Astrocyte (in vitro differentiated cells and primary cell): ENCODE results near the gene EYA2. TPM values are rescaled to one million over a fixed set of nuclear protein-coding genes. Genes with fewer than 3 reads are reported as not detected.

Experiments
- DNase-seq: peaks from one replicate; pipeline ENCODE4 v3.0.0-alpha.2; 2010; ENCODE audit warnings: low read depth
- FAIRE-seq: peaks from 2 replicates; lab custom pipeline; 2011; peaks lifted over from hg19 to GRCh38; lab: Jason Lieb, UNC
- H2AFZ ChIP-seq: 2 replicates; pipeline ENCODE4 v1.6.0; 2012; ENCODE audit warnings: low read depth, low read length, inconsistent platforms
- H3K27ac ChIP-seq: 2 replicates; pipeline ENCODE4 v1.5.1; 2011; ENCODE audit warnings: low read depth, low read length, inconsistent platforms
- H3K27me3 ChIP-seq: 2 replicates; pipeline ENCODE4 v1.6.0; 2011; ENCODE audit warnings: low read length, inconsistent platforms; ENCODE audit not compliant: insufficient read depth
- H3K36me3 ChIP-seq: 2 replicates; pipeline ENCODE4 v1.5.1; 2011; ENCODE audit warnings: low read length, inconsistent platforms; ENCODE audit not compliant: insufficient read depth
- H3K4me1 ChIP-seq: 2 replicates; pipeline ENCODE4 v1.5.1; 2011; ENCODE audit warnings: low read length, inconsistent platforms; ENCODE audit not compliant: insufficient read depth
- H3K4me2 ChIP-seq: 2 replicates; pipeline ENCODE4 v1.6.0; 2012; ENCODE audit warnings: low read length, inconsistent platforms
- H3K4me3 ChIP-seq: 2 replicates; pipeline ENCODE4 v1.5.1; 2011; ENCODE audit warnings: low read depth, mild to moderate bottlenecking, low read length, inconsistent platforms; ENCODE audit not compliant: insufficient read depth
- H3K79me2 ChIP-seq: 2 replicates; pipeline ENCODE4 v1.6.0; 2012; ENCODE audit warnings: mild to moderate bottlenecking, low read length, inconsistent platforms; ENCODE audit not compliant: insufficient read depth
- H3K9ac ChIP-seq: 2 replicates; pipeline ENCODE4 v1.6.0; 2012; ENCODE audit warnings: mild to moderate bottlenecking, low read length, inconsistent platforms
- H3K9me3 ChIP-seq: 2 replicates; pipeline ENCODE4 v1.5.1; 2012; ENCODE audit warnings: low read depth, mild to moderate bottlenecking, low read length, inconsistent platforms; ENCODE audit not compliant: insufficient read depth
- H4K20me1 ChIP-seq: 2 replicates; pipeline ENCODE4 v1.6.0; 2012; ENCODE audit warnings: low read length, inconsistent platforms; ENCODE audit not compliant: insufficient read depth
- H3K27ac Mint-ChIP-seq: one replicate; pipeline ENCODE4 v1.8.0; 2021; ENCODE audit warnings: mild to moderate bottlenecking, mixed read lengths; ENCODE audit not compliant: unreplicated experiment
- H3K27me3 Mint-ChIP-seq: one replicate; pipeline ENCODE4 v1.8.0; 2021; ENCODE audit warnings: low read depth, mixed read lengths; ENCODE audit not compliant: unreplicated experiment
- H3K36me3 Mint-ChIP-seq: one replicate; pipeline ENCODE4 v1.8.0; 2021; ENCODE audit warnings: low read depth, mixed read lengths; ENCODE audit not compliant: unreplicated experiment
- H3K4me1 Mint-ChIP-seq: one replicate; pipeline ENCODE4 v1.8.0; 2021; ENCODE audit warnings: low read depth, mixed read lengths; ENCODE audit not compliant: unreplicated experiment
- H3K4me3 Mint-ChIP-seq: one replicate; pipeline ENCODE4 v1.8.0; 2021; ENCODE audit warnings: mild to moderate bottlenecking, moderate library complexity, mixed read lengths; ENCODE audit not compliant: unreplicated experiment
- H3K9me3 Mint-ChIP-seq: one replicate; pipeline ENCODE4 v1.8.0; 2021; ENCODE audit warnings: mild to moderate bottlenecking, mixed read lengths; ENCODE audit not compliant: unreplicated experiment
- CTCF ChIP-seq: IDR thresholded peaks from 2 replicates; pipeline ENCODE4 v1.5.1; 2011; ENCODE audit warnings: low read depth, mild to moderate bottlenecking, inconsistent platforms, low read length, moderate library complexity; ENCODE audit not compliant: insufficient read depth
- EZH2 ChIP-seq: IDR thresholded peaks from 2 replicates; pipeline ENCODE4 v1.6.1; 2012; ENCODE audit warnings: mild to moderate bottlenecking, low read length, inconsistent platforms; ENCODE audit not compliant: insufficient read depth
- total RNA-seq: library from RNA; stranded (reverse); gene quantifications from 2 replicates; pipeline ENCODE4 v1.2.1, GENCODE V29; 2021

Gene EYA2
- total RNA-seq, 1 donor from 2014 or later, result 1.5 TPM

- Histone ChIP-seq H3K4me1 (peaks cover 10% of the 10 kb centered on the region), H2AFZ (no peak overlapping the region), H3K4me3 (no peak overlapping the region), H3K27me3 (no peaks in the 10 kb centered on the region), H3K27ac (no peak overlapping the region), H3K4me2 (no peak overlapping the region), H3K9me3 (no peaks in the 10 kb centered on the region), H3K36me3 (peaks cover 8% of the 10 kb centered on the region), H3K9ac (no peak overlapping the region), H3K79me2 (no peaks in the 10 kb centered on the region), H4K20me1 (no peaks in the 10 kb centered on the region)
- no peak for TF ChIP-seq EZH2
- no peak for TF ChIP-seq CTCF
- H3K27ac Mint-ChIP-seq, result no peak overlapping the region
- peaks cover 24% of the 10 kb centered on the region for H3K36me3 Mint-ChIP-seq
- no peak overlapping the region for H3K4me3 Mint-ChIP-seq
- FAIRE-seq (no peak), DNase-seq (no peak)
- peaks cover 10% of the 10 kb centered on the region for H3K4me1 Mint-ChIP-seq
- H3K9me3 Mint-ChIP-seq, result no peaks in the 10 kb centered on the region
- no peaks in the 10 kb centered on the region for H3K27me3 Mint-ChIP-seq
These were observed 341.4 kb downstream of the EYA2 start for GRCh38 chr20:47235853-47236638.

GRCh38 chr20:47236639-47236900, 341.9 kb downstream of the EYA2 start:
- FAIRE-seq (no peak), DNase-seq (no peak)
- Histone ChIP-seq H3K4me3 (no peak overlapping the region), H3K4me1 (peaks cover 8% of the 10 kb centered on the region), H3K27me3 (no peaks in the 10 kb centered on the region), H3K27ac (no peak overlapping the region), H3K9me3 (no peaks in the 10 kb centered on the region), H3K9ac (no peak overlapping the region), H3K36me3 (peaks cover 8% of the 10 kb centered on the region), H4K20me1 (no peaks in the 10 kb centered on the region), H2AFZ (no peak overlapping the region), H3K4me2 (no peak overlapping the region), H3K79me2 (no peaks in the 10 kb centered on the region)
- Mint-ChIP-seq H3K4me1 (peaks cover 5% of the 10 kb centered on the region), H3K36me3 (peaks cover 26% of the 10 kb centered on the region), H3K9me3 (no peaks in the 10 kb centered on the region), H3K27ac (no peak overlapping the region), H3K4me3 (no peak overlapping the region), H3K27me3 (no peaks in the 10 kb centered on the region)
- TF ChIP-seq EZH2 (no peak), CTCF (no peak)

- no peak overlapping the region for H2AFZ ChIP-seq
- no peak for DNase-seq
- Mint-ChIP-seq H3K27me3 (no peaks in the 10 kb centered on the region), H3K9me3 (no peaks in the 10 kb centered on the region), H3K36me3 (peaks cover 26% of the 10 kb centered on the region), H3K4me1 (peaks cover 2% of the 10 kb centered on the region), H3K27ac (no peak overlapping the region), H3K4me3 (no peak overlapping the region)
- peaks cover 10% of the 10 kb centered on the region for H3K4me1 ChIP-seq
- no peaks in the 10 kb centered on the region for H3K27me3 ChIP-seq
- H3K79me2 ChIP-seq, result peaks cover 6% of the 10 kb centered on the region
- H3K9ac ChIP-seq, result no peak overlapping the region
- no peaks in the 10 kb centered on the region for H3K9me3 ChIP-seq
- H3K4me3 ChIP-seq, result no peak overlapping the region
- no peak for TF ChIP-seq EZH2
- TF ChIP-seq CTCF, result no peak
- H3K36me3 ChIP-seq, result peaks cover 11% of the 10 kb centered on the region
- H4K20me1 ChIP-seq, result no peaks in the 10 kb centered on the region
- no peak overlapping the region for H3K4me2 ChIP-seq
- FAIRE-seq, result no peak
- H3K27ac ChIP-seq, result no peak overlapping the region
These were observed 343.1 kb downstream of the EYA2 start for GRCh38 chr20:47237715-47238114.
